ENCODE measurements around the gene SLC26A1. TPM values are rescaled to one million over a fixed set of nuclear protein-coding genes. Genes with fewer than 3 reads are reported as not detected.

SLC26A1 gene
- total RNA-seq, 1 experiment from 2014 or later, result 0.09 TPM

DNA sequence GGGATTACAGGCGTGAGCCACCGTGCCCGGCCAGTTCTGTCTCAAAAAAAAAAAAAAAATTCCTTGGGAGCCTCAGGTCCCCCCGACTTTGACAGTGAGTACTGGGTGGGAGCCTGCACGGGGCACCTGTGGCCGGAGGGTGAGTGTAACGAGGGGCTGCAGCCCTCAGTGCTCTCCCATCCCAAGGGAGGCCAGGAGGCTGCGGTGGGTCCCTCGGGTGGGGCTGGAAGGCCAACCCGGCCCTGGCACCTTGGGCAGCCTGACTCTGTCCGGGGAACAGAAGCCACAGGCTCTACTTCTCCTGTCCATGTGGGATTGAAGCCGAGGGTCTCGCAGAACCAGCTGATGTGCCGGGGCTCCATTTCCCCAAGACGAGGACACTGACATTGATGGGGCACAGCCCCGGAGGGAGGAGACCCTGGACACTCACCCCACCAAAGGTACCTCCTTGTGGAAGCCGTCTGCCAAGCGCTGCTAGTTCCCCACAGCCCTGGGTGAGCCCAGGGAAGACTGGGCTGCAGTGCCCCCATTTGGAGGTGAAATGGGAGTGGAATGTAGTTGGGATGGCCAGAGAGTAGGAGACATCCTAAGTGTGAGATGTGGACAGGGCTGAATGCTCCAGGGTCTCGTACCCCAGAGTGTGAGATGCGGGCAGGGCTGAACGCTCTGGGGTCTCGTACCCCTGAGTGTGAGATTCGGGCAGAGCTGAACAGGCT, 2.3 kb upstream of the SLC26A1 start:
- Histone ChIP-seq H2BK120ac (ENCODE audit: low read depth, low read length, poor library complexity, severe bottlenecking) (no peak overlapping the region), H3K4ac (ENCODE audit: low read depth, low read length) (no peak overlapping the region), H3K56ac (ENCODE audit: insufficient read length, low read depth, low read length) (no peak overlapping the region), H3K79me2 (ENCODE audit: insufficient read depth, low read length) (no peaks in the 10 kb centered on the region), H3K4me1 (ENCODE audit: insufficient read depth, low read length) (no peaks in the 10 kb centered on the region), H3K79me1 (ENCODE audit: insufficient read depth, low read depth, low read length, poor library complexity, severe bottlenecking) (no peaks in the 10 kb centered on the region), H3K23ac (ENCODE audit: insufficient read length, low read depth, low read length) (no peak overlapping the region), H3T11ph (ENCODE audit: low read length) (no peak overlapping the region), H2BK5ac (ENCODE audit: insufficient read length, low read length) (no peak overlapping the region), H3K27ac (ENCODE audit: insufficient read length, low read depth, low read length) (no peak overlapping the region), H3K9me3 (ENCODE audit: control insufficient read depth, low read depth, low read length) (no peaks in the 10 kb centered on the region), H3K18ac (ENCODE audit: insufficient read length, low read depth, low read length) (no peak overlapping the region), H3K9ac (ENCODE audit: extremely low read depth, insufficient read length, low read length) (no peak overlapping the region), H2BK20ac (ENCODE audit: low read depth, low read length, poor library complexity, severe bottlenecking) (no peak overlapping the region), H3K4me2 (ENCODE audit: insufficient read depth, insufficient read length, low read length) (no peak overlapping the region), H2BK15ac (ENCODE audit: low read depth, low read length) (no peak overlapping the region), H3K23me2 (ENCODE audit: insufficient read length, low read depth, low read length, poor library complexity, severe bottlenecking) (peaks cover 3% of the 10 kb centered on the region), H3K27me3 (ENCODE audit: insufficient read depth, low read length) (peaks cover 20% of the 10 kb centered on the region; the same call in 1 of the 2 replicates), H4K91ac (ENCODE audit: insufficient read length, low read depth, low read length) (no peak overlapping the region), H2AFZ (ENCODE audit: low read length) (no peak overlapping the region), H2BK12ac (ENCODE audit: insufficient read length, low read depth, low read length) (no peak overlapping the region), H2AK5ac (ENCODE audit: insufficient read length, low read length) (no peak overlapping the region), H4K8ac (replicated peaks; ENCODE audit: insufficient read length, low read depth, low read length) (no peak overlapping the region), H4K20me1 (ENCODE audit: control insufficient read depth, insufficient read depth, insufficient read length) (no peaks in the 10 kb centered on the region), H3K14ac (ENCODE audit: insufficient read depth, low read length) (no peak overlapping the region; the same call in 1 of the 2 replicates), H4K5ac (ENCODE audit: insufficient read length, low read depth, low read length) (no peak overlapping the region)
- TF ChIP-seq, protein P1, sequence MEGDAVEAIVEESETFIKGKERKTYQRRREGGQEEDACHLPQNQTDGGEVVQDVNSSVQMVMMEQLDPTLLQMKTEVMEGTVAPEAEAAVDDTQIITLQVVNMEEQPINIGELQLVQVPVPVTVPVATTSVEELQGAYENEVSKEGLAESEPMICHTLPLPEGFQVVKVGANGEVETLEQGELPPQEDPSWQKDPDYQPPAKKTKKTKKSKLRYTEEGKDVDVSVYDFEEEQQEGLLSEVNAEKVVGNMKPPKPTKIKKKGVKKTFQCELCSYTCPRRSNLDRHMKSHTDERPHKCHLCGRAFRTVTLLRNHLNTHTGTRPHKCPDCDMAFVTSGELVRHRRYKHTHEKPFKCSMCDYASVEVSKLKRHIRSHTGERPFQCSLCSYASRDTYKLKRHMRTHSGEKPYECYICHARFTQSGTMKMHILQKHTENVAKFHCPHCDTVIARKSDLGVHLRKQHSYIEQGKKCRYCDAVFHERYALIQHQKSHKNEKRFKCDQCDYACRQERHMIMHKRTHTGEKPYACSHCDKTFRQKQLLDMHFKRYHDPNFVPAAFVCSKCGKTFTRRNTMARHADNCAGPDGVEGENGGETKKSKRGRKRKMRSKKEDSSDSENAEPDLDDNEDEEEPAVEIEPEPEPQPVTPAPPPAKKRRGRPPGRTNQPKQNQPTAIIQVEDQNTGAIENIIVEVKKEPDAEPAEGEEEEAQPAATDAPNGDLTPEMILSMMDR (conservative IDR thresholded peaks at IDR 0.05), result 0 out of 3 replicates have a peak, but pooled peaks have one; percentile 26
- Mint-ChIP-seq H3K27ac (0 out of 7 replicates have a peak overlapping the region, but pooled peaks of 1 of the 3 experiments have one; percentile 23), H3K4me1 (0 out of 4 replicates have a peak, but pooled peaks cover 0 to 2% of the 10 kb centered on the region in 2 experiments), H3K4me3 (no peak overlapping the region; a peak in 1 of 5 replicates), H3K9me3 (peaks cover 0 to 2% of the 10 kb centered on the region in 2 experiments; a peak in 1 of 5 replicates), H3K27me3 (ENCODE audit: low read depth) (peaks cover 50% of the 10 kb centered on the region), H3K36me3 (ENCODE audit: insufficient read depth in 1 of 3, low read depth in 3 of 3) (no peaks in the 10 kb centered on the region)
- no CpG with 5 or more reads among the region's 23 CpGs for WGBS (ENCODE audit: extremely low coverage, insufficient read length, low lambda C conversion rate)
- DNase-seq, result no peak

Measured in H9 (cell line).